NCI-H2196 (cell line): ENCODE results near the gene HNRNPUL1.
A peak's percentile ranks its signal among the peaks of the same experiment; 100 is the strongest.
"Not testable (repeated sequence)": the region's sequence is repeated elsewhere in the genome, so short reads cannot be mapped to it uniquely, and the experiment has no call there.

ENCODE experiments used
- DNase-seq: peaks from one replicate; lab custom pipeline; 2025; ENCODE audit not compliant: unreplicated experiment; lab: John Stamatoyannopoulos, UW

HNRNPUL1 gene

GRCh38 chr19:41273076-41273475, 8.9 kb downstream of the HNRNPUL1 start:
- no peak for DNase-seq

DNA sequence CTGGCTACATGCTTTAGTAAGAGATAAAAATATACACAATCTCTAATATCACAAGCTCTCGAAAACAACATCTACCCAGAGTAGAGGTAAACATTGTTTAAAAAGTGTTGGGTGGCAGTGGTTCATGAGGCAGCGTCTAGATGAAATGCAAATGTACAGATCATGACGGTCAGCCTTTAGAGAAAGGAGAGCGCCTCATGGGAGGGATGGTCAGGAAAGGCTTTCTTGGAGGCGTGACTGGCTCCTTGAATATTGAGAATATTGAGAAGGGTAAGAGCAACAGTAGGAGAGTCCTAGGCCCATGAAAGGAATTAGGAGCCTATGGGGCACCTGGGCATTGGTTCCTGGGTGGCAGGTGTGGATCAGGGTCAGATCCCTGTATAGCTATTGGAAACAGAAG, 10.6 kb downstream of the HNRNPUL1 start:
- DNase-seq = no peak

- no peak for DNase-seq
Measured at GRCh38 chr19:41276231-41276630, 12.1 kb downstream of the HNRNPUL1 start.

GRCh38 chr19:41278478-41278877, 14.3 kb downstream of the HNRNPUL1 start:
- DNase-seq = no peak

GRCh38 chr19:41288673-41289530, 24.7 kb downstream of the HNRNPUL1 start:
- DNase-seq = no peak

GRCh38 chr19:41289814-41290213, 25.6 kb downstream of the HNRNPUL1 start:
- not testable (repeated sequence) for DNase-seq

DNA sequence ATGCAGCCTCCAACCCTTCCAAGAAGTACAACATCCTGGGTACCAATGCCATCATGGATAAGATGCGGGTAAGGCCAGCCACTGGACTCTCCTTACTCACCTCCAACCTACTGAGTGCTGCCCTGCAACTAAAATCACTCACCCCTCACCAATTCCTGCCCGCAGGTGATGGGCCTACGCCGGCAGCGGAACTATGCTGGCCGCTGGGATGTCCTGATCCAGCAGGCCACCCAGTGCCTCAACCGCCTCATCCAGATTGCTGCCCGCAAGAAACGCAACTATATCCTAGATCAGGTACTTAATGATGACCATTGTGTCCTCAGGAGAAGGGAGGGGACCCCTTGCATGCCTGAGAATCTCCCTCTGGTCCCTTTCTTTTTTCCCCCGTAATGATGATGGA, 30.2 kb downstream of the HNRNPUL1 start:
- no peak for DNase-seq

- no peak for DNase-seq
Measured at GRCh38 chr19:41295499-41295898, 31.3 kb downstream of the HNRNPUL1 start.

GRCh38 chr19:41296433-41296871, 32.3 kb downstream of the HNRNPUL1 start:
- peak; percentile 36 for DNase-seq

DNA sequence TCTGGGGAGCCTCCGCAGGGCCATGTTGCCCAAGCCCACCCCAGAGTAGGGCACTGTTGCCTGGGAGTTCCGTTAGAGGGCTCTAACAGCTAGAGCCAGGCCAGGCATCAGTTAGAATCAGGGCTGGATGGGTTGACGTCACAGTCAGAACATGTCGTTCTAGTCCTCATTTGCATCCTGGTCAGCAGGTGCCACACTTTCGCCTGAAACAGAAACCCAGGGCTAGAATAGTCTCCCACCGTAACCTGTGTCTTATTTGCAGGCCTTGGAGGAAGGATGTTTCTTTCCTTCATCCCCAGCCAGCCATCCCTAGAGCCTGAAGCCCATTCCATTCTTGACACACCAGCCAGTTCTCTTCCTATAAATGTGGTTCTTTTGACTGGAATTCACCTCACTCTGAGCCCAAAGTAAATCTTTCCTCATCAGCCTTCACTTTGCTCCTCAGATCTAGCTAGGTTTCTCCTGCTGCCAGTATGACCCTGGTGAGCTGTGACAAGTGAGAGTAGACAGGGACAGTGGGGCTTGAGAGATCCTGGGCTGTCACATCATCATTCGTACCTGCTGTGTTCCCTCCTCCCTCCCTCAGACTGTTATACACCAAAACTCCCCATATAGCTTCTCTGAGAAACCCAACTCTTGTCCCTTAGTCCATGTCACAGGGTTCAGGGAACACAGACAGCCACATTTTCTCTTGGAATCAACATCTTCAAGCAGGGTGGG, 33.6 kb downstream of the HNRNPUL1 start:
- no peak for DNase-seq

GRCh38 chr19:41298348-41298964, 34.3 kb downstream of the HNRNPUL1 start:
- peak; percentile 75 for DNase-seq

DNA sequence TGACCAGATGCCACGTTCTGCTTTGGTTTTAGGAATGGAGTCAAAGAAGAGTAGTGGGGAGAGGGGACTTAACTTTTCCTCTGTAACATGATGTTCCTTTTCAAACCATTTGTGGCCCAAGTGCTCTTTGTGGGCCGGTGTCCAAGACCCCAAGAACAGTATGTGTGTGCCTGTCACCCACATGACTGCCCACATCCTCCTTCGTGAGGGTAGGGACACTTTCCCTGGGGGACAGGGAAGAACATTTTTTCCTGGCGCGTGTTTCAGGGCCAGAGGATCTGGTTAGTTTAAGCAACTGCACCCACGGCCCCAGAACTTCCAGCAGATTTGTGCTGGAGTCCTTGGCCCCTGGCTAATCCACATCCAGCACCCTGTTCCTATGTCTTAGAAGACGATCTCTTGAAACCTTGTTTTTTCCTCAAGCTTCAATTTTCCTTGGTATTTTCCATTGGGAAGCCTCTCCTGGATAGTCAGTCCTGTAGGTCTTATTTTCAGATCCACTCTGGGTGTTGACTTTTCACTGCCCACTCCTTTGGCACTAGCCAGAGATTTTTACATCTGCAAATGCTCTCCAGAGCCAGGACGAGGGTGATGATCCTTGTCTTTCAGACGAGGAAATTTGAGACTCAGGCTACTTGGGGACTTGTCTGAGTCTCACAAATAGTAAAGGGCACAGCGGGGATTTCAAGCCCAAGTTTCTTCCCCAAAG, 35.0 kb downstream of the HNRNPUL1 start:
- DNase-seq = peak; percentile 57

DNA sequence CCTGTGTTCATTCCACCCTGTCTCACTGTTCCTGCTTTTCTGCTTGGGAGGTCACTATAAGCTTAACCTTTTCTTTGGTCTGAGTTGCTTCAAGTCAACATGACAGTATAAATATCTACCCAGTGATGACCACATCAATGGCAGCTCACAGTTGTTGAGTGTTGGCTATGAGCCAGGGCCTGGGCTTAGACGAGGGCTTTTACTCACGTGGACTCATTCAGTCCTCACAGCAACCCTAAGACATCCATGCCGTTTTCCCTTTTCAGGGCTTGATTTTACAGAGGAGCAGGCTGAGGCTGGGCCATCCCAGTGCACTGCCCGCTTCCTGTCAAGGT, 35.5 kb downstream of the HNRNPUL1 start:
- peak; percentile 86 for DNase-seq

- no peak for DNase-seq
Measured at GRCh38 chr19:41300555-41300954, 36.4 kb downstream of the HNRNPUL1 start.

GRCh38 chr19:41302624-41303351, 38.6 kb downstream of the HNRNPUL1 start:
- no peak for DNase-seq

- DNase-seq = no peak
Measured at GRCh38 chr19:41303954-41304353, 39.8 kb downstream of the HNRNPUL1 start.

GRCh38 chr19:41304706-41305483, 40.7 kb downstream of the HNRNPUL1 start:
- DNase-seq = no peak

DNA sequence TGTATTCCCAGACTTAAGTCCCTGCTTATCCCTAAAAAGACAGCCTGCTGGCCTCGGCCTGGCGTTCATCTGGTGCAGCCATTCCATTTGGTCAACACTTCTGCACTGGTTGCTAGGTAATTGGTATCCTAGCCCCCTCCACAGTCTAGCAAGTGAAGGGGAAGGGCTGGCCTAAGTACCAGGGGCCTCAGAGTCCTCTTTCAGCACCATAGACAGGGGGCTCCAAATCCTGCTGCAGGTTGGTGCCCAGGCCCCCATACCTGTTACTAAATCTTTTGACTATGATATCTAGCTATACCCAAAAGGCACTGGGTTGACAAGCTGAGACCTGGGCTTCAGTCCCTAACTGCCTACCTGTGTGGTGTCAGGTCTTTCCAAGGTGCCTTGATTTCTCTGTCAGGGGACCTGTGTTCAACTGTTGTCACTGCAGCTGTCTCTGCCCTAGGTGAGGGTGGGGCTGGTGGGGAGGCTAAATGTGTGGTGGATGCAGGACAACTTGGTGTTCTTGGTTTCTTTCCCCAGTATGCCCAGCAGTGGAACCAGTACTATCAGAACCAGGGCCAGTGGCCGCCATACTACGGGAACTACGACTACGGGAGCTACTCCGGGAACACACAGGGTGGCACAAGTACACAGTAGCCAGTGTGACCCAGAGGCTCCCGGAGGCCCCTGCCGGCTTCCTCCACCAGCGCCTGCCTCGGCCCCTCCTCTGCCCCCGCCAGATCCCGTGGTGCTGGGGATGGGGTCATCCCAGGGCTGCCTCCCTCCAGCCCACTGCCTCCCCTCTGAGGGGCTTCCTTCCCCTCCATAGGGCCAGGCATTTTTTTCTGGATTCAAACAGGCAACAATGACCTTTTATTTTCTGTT, 42.0 kb downstream of the HNRNPUL1 start:
- no peak for DNase-seq
